HCT116 (cell line): ENCODE data around the gene SMARCAL1.

Source experiments
- CEBPB ChIP-seq: IDR thresholded peaks from 2 replicates; pipeline ENCODE4 v1.6.1; 2012; ENCODE audit warnings: low read depth
- EGR1 ChIP-seq: IDR thresholded peaks from 2 replicates; pipeline ENCODE4 v1.6.1; 2012; ENCODE audit warnings: low read depth
- ELF1 ChIP-seq: IDR thresholded peaks from 2 replicates; pipeline ENCODE4 v1.6.1; 2012; ENCODE audit warnings: low read depth, borderline replicate concordance
- EZH2 ChIP-seq: fragments of 200-600 bp; sonication (generic); IDR thresholded peaks from 2 replicates; pipeline ENCODE4 v1.6.1; 2017; ENCODE audit warnings: antibody characterized with exemption, mixed run types
- JUND ChIP-seq: IDR thresholded peaks from 2 replicates; pipeline ENCODE4 v1.6.1; 2012
- POLR2A ChIP-seq: IDR thresholded peaks from 2 replicates; pipeline ENCODE4 v1.7.0; 2011; ENCODE audit warnings: borderline replicate concordance; ENCODE audit not compliant: insufficient read depth, insufficient read length; ENCODE audit errors: extremely low read depth
- POLR2AphosphoS5 ChIP-seq: IDR thresholded peaks from 2 replicates; pipeline ENCODE4 v1.6.1; 2011; ENCODE audit warnings: mild to moderate bottlenecking, low read depth, low read length, moderate library complexity
- SIN3A ChIP-seq: IDR thresholded peaks from 2 replicates; pipeline ENCODE4 v1.6.1; 2012; ENCODE audit warnings: low read depth
- SP1 ChIP-seq: IDR thresholded peaks from 2 replicates; pipeline ENCODE4 v1.6.1; 2012; ENCODE audit warnings: low read depth
- SRF ChIP-seq: IDR thresholded peaks from 2 replicates; pipeline ENCODE4 v1.6.1; 2012; ENCODE audit warnings: low read depth
- YY1 ChIP-seq: IDR thresholded peaks from 2 replicates; pipeline ENCODE4 v1.6.1; 2011; ENCODE audit warnings: low read length, low read depth, moderate library complexity, mild to moderate bottlenecking; ENCODE audit not compliant: insufficient replicate concordance; ENCODE audit errors: extremely low read depth
- TF ChIP-seq, protein P1 (sequence below): IDR thresholded peaks from 2 replicates; pipeline ENCODE4 v1.6.1; 2012
- TF ChIP-seq, protein P2 (sequence below), 3 experiments: fragments of 200-600 bp in 1 of 3; sonication (generic) in 1 of 3; IDR thresholded peaks in 2 of 3; conservative IDR thresholded peaks in 1 of 3; 2 replicates each; pipeline ENCODE4 v1.5.1; 2012 to 2017; ENCODE audit warnings: low read depth in 2 of 3, low read length in 2 of 3, antibody characterized with exemption in 1 of 3, borderline replicate concordance in 1 of 3, control low read depth in 1 of 3, mild to moderate bottlenecking in 1 of 3, mixed read lengths in 1 of 3, mixed run types in 1 of 3, moderate library complexity in 1 of 3; ENCODE audit not compliant: insufficient read depth in 1 of 3
- TF ChIP-seq, protein P3 (sequence below): IDR thresholded peaks from 2 replicates; pipeline ENCODE4 v1.6.1; 2011; ENCODE audit warnings: mild to moderate bottlenecking, low read length, moderate library complexity; ENCODE audit not compliant: insufficient replicate concordance; ENCODE audit errors: extremely low read depth

DNA sequence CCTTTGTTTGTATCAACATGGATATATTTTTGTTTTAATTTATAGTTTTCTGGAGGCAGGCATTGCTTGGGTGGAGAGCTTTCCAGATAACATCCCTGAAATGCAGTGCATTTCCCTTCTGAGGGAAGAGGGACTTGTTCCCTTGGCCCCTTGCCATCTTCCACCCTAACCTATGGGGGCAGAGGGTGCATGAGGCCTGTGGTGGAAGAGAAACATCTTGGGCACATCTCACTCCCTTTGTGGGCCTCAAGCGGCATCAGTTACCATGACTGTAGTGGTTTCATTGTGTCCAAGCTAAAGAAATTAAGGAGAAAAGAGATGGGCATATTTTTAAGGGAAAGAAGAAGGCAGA lies 81.0 kb downstream of the SMARCAL1 start:
- TF ChIP-seq, protein P1, sequence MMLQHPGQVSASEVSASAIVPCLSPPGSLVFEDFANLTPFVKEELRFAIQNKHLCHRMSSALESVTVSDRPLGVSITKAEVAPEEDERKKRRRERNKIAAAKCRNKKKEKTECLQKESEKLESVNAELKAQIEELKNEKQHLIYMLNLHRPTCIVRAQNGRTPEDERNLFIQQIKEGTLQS = no peak
- TF ChIP-seq, protein P2, sequence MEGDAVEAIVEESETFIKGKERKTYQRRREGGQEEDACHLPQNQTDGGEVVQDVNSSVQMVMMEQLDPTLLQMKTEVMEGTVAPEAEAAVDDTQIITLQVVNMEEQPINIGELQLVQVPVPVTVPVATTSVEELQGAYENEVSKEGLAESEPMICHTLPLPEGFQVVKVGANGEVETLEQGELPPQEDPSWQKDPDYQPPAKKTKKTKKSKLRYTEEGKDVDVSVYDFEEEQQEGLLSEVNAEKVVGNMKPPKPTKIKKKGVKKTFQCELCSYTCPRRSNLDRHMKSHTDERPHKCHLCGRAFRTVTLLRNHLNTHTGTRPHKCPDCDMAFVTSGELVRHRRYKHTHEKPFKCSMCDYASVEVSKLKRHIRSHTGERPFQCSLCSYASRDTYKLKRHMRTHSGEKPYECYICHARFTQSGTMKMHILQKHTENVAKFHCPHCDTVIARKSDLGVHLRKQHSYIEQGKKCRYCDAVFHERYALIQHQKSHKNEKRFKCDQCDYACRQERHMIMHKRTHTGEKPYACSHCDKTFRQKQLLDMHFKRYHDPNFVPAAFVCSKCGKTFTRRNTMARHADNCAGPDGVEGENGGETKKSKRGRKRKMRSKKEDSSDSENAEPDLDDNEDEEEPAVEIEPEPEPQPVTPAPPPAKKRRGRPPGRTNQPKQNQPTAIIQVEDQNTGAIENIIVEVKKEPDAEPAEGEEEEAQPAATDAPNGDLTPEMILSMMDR (IDR thresholded peaks at IDR 0.05 in 2 of 3, conservative IDR thresholded peaks at IDR 0.05 in 1 of 3; ENCODE audit: borderline replicate concordance in 1 of 3, insufficient read depth in 1 of 3, low read depth in 2 of 3, low read length in 2 of 3) = no peak
- TF ChIP-seq CEBPB (no peak), JUND (no peak), SIN3A (no peak), POLR2A (no peak), ELF1 (no peak), EGR1 (no peak), SP1 (no peak), EZH2 (no peak), POLR2AphosphoS5 (no peak), SRF (no peak), YY1 (no peak)
- TF ChIP-seq, protein P3, sequence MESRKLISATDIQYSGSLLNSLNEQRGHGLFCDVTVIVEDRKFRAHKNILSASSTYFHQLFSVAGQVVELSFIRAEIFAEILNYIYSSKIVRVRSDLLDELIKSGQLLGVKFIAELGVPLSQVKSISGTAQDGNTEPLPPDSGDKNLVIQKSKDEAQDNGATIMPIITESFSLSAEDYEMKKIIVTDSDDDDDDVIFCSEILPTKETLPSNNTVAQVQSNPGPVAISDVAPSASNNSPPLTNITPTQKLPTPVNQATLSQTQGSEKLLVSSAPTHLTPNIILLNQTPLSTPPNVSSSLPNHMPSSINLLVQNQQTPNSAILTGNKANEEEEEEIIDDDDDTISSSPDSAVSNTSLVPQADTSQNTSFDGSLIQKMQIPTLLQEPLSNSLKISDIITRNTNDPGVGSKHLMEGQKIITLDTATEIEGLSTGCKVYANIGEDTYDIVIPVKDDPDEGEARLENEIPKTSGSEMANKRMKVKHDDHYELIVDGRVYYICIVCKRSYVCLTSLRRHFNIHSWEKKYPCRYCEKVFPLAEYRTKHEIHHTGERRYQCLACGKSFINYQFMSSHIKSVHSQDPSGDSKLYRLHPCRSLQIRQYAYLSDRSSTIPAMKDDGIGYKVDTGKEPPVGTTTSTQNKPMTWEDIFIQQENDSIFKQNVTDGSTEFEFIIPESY = no peak
